ENCODE measurements around the gene FOXS1. TPM values are rescaled to one million over a fixed set of nuclear protein-coding genes. Genes with fewer than 3 reads are reported as not detected.

FOXS1 gene
- total RNA-seq, 1 experiment from 2014 or later: 0.22 TPM

DNA sequence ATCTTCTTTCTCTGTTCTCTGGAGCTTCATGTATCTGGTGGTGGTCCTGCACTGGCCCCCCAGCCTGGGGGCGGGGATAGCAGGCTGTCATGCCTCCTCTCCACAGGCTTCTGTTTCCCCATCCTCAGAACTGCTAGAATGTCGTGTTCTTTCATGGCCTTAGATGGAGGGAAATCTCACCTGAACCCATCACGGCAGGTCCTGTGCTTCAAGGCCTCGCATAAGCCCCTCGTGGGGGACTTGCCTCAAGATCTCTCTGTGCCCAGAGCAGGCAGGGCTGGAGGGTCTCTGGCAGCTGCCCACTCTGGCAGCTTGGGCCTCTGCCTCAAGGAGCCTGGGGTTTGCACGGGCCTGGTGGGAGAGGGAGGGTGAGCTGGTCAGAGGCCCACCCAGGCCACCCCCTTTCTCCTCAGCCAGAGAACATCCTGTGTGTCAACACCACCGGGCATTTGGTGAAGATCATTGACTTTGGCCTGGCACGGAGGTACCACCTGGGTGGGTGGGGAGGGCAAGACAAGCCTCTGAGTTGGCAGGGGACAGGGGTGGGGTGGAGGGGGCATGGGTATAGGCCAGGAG is 14.9 kb downstream of the FOXS1 start:
- Histone ChIP-seq H3K9me3 (ENCODE audit: control insufficient read depth, low read depth, low read length) (no peaks in the 10 kb centered on the region), H3K14ac (ENCODE audit: insufficient read depth, low read length) (no peak overlapping the region), H3K4me2 (ENCODE audit: insufficient read depth, insufficient read length, low read length) (no peak overlapping the region), H3K23me2 (ENCODE audit: insufficient read length, low read depth, low read length, poor library complexity, severe bottlenecking) (no peaks in the 10 kb centered on the region), H2BK20ac (ENCODE audit: low read depth, low read length, poor library complexity, severe bottlenecking) (no peak overlapping the region), H2AK5ac (ENCODE audit: insufficient read length, low read length) (no peak overlapping the region), H2BK120ac (ENCODE audit: low read depth, low read length, poor library complexity, severe bottlenecking) (no peak overlapping the region), H3K79me1 (ENCODE audit: insufficient read depth, low read depth, low read length, poor library complexity, severe bottlenecking) (no peaks in the 10 kb centered on the region), H2AFZ (ENCODE audit: low read length) (no peak overlapping the region), H3K79me2 (ENCODE audit: insufficient read depth, low read length) (no peaks in the 10 kb centered on the region), H4K5ac (ENCODE audit: insufficient read length, low read depth, low read length) (no peak overlapping the region), H2BK15ac (ENCODE audit: low read depth, low read length) (no peak overlapping the region), H3K23ac (ENCODE audit: insufficient read length, low read depth, low read length) (no peak overlapping the region), H3K9ac (ENCODE audit: extremely low read depth, insufficient read length, low read length) (no peak overlapping the region), H3T11ph (ENCODE audit: low read length) (no peak overlapping the region), H2BK12ac (ENCODE audit: insufficient read length, low read depth, low read length) (no peak overlapping the region), H3K27me3 (ENCODE audit: insufficient read depth, low read length) (no peaks in the 10 kb centered on the region), H3K56ac (ENCODE audit: insufficient read length, low read depth, low read length) (no peak overlapping the region), H3K27ac (ENCODE audit: insufficient read length, low read depth, low read length) (no peak overlapping the region), H3K4ac (ENCODE audit: low read depth, low read length) (no peak overlapping the region), H4K20me1 (ENCODE audit: control insufficient read depth, insufficient read depth, insufficient read length) (no peaks in the 10 kb centered on the region), H3K4me1 (ENCODE audit: insufficient read depth, low read length) (no peaks in the 10 kb centered on the region), H4K8ac (replicated peaks; ENCODE audit: insufficient read length, low read depth, low read length) (no peak overlapping the region), H3K18ac (ENCODE audit: insufficient read length, low read depth, low read length) (no peak overlapping the region), H2BK5ac (ENCODE audit: insufficient read length, low read length) (no peak overlapping the region), H4K91ac (ENCODE audit: insufficient read length, low read depth, low read length) (no peak overlapping the region)
- Mint-ChIP-seq H3K36me3 (ENCODE audit: insufficient read depth in 1 of 3, low read depth in 3 of 3) (no peaks in the 10 kb centered on the region), H3K4me3 (no peak overlapping the region), H3K9me3 (no peaks in the 10 kb centered on the region), H3K4me1 (peaks cover 10 to 12% of the 10 kb centered on the region in 2 experiments), H3K27ac (peak overlapping the region in 1 of 3 experiments; percentile 31; a peak in 1 of 7 replicates), H3K27me3 (ENCODE audit: low read depth) (peaks cover 2% of the 10 kb centered on the region)
- no peak for DNase-seq
- TF ChIP-seq, protein P1, sequence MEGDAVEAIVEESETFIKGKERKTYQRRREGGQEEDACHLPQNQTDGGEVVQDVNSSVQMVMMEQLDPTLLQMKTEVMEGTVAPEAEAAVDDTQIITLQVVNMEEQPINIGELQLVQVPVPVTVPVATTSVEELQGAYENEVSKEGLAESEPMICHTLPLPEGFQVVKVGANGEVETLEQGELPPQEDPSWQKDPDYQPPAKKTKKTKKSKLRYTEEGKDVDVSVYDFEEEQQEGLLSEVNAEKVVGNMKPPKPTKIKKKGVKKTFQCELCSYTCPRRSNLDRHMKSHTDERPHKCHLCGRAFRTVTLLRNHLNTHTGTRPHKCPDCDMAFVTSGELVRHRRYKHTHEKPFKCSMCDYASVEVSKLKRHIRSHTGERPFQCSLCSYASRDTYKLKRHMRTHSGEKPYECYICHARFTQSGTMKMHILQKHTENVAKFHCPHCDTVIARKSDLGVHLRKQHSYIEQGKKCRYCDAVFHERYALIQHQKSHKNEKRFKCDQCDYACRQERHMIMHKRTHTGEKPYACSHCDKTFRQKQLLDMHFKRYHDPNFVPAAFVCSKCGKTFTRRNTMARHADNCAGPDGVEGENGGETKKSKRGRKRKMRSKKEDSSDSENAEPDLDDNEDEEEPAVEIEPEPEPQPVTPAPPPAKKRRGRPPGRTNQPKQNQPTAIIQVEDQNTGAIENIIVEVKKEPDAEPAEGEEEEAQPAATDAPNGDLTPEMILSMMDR (conservative IDR thresholded peaks at IDR 0.05): no peak
- no CpG with 5 or more reads among the region's 8 CpGs for WGBS (ENCODE audit: extremely low coverage, insufficient read length, low lambda C conversion rate)
